ENCODE results near the gene AMN. TPM values are rescaled to one million over a fixed set of nuclear protein-coding genes. Genes with fewer than 3 reads are reported as not detected.

AMN gene
- polyA plus RNA-seq, 1 of the 3 experiments (the other 2 are of a cell fraction): 0.03 TPM

DNA sequence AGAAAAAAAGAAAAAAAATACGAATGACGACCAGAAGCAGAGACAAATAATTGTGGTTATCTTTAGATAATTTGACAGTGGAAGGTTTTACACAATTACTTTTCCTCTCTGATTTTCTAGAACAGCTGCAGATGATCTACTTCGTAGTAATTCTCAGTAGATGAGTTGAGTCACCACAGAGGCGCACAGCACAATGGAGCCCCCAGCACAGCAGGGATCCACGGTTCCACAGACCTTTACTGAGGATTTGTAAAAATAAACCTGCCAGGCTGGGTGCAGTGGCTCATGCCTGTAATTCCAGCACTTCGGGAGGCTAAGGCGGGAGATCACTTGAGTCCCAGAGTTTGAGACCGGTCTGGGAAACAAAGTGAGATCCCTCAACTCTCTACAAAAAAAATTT is 29.3 kb downstream of the AMN start:
- Histone ChIP-seq H4K20me1 (ENCODE audit: insufficient read depth) (no peaks in the 10 kb centered on the region), H3K36me3 (replicated peaks in 1 of 2; ENCODE audit: control insufficient read depth in 1 of 2, insufficient read depth in 2 of 2, low read length in 1 of 2) (peaks cover 50 to 82% of the 10 kb centered on the region in 2 experiments), H3K9me2 (no peaks in the 10 kb centered on the region)

DNA sequence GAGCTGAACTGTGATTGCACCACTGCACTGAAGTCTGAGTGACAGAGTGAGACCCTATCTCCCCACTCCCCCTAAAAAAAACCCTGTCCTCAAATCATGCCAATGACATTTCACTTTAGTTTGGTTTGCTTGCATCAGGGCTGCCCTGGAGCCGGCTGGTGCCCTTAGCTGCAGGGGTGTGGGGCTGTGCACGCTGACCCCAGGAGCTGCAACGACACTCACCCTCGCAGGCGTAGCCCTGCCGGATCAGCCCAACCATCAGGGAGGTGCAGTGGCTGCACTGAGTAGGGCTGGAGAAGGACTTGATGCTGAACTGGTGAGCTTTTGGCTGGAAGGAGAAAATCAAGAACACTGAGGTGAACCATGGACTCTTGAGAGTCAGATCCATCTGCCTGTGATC is 29.8 kb downstream of the AMN start:
- Histone ChIP-seq H3K4me1 (ENCODE audit: control insufficient read depth in 1 of 2, insufficient read depth in 2 of 2, low read depth in 1 of 2, low read length in 1 of 2) (peaks cover 3 to 10% of the 10 kb centered on the region in 2 experiments; a peak in 1 of 4 replicates), H3K27ac (ENCODE audit: low read depth in 2 of 2, low read length in 1 of 2) (no peak overlapping the region), H3K9ac (no peak overlapping the region), H3K9me2 (no peaks in the 10 kb centered on the region), H3K79me2 (ENCODE audit: insufficient read depth) (no peaks in the 10 kb centered on the region), H2AFZ (ENCODE audit: low read depth) (no peak overlapping the region), H3K4me3 (ENCODE audit: low read depth in 2 of 2, low read length in 1 of 2) (no peak overlapping the region), H3K27me3 (ENCODE audit: insufficient read depth) (no peaks in the 10 kb centered on the region), H4K20me1 (ENCODE audit: insufficient read depth) (no peaks in the 10 kb centered on the region), H3K36me3 (replicated peaks in 1 of 2; ENCODE audit: control insufficient read depth in 1 of 2, insufficient read depth in 2 of 2, low read length in 1 of 2) (peaks cover 46 to 79% of the 10 kb centered on the region in 2 experiments), H3K9me3 (no peaks in the 10 kb centered on the region), H3K4me2 (no peak overlapping the region), H3F3A (replicated peaks; ENCODE audit: insufficient read depth) (no peaks in the 10 kb centered on the region)
- no peak for TF ChIP-seq FOSL2 (IDR thresholded peaks at IDR 0.05; ENCODE audit: borderline replicate concordance, low read depth)
- TF ChIP-seq, protein P1, sequence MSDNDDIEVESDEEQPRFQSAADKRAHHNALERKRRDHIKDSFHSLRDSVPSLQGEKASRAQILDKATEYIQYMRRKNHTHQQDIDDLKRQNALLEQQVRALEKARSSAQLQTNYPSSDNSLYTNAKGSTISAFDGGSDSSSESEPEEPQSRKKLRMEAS (IDR thresholded peaks at IDR 0.05; ENCODE audit: low read depth): no peak
- no peak for TF ChIP-seq RCOR1 (IDR thresholded peaks at IDR 0.05; ENCODE audit: low read length)
- TF ChIP-seq GATA2 (CRISPR knock-in tag; IDR thresholded peaks at IDR 0.05): no peak
- TF ChIP-seq, protein P2, sequence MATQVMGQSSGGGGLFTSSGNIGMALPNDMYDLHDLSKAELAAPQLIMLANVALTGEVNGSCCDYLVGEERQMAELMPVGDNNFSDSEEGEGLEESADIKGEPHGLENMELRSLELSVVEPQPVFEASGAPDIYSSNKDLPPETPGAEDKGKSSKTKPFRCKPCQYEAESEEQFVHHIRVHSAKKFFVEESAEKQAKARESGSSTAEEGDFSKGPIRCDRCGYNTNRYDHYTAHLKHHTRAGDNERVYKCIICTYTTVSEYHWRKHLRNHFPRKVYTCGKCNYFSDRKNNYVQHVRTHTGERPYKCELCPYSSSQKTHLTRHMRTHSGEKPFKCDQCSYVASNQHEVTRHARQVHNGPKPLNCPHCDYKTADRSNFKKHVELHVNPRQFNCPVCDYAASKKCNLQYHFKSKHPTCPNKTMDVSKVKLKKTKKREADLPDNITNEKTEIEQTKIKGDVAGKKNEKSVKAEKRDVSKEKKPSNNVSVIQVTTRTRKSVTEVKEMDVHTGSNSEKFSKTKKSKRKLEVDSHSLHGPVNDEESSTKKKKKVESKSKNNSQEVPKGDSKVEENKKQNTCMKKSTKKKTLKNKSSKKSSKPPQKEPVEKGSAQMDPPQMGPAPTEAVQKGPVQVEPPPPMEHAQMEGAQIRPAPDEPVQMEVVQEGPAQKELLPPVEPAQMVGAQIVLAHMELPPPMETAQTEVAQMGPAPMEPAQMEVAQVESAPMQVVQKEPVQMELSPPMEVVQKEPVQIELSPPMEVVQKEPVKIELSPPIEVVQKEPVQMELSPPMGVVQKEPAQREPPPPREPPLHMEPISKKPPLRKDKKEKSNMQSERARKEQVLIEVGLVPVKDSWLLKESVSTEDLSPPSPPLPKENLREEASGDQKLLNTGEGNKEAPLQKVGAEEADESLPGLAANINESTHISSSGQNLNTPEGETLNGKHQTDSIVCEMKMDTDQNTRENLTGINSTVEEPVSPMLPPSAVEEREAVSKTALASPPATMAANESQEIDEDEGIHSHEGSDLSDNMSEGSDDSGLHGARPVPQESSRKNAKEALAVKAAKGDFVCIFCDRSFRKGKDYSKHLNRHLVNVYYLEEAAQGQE (IDR thresholded peaks at IDR 0.05; ENCODE audit: low read depth, low read length): no peak
- TF ChIP-seq EZH2phosphoT487 (IDR thresholded peaks at IDR 0.05; ENCODE audit: borderline replicate concordance, low read depth): no peak
- TF ChIP-seq, protein P3, sequence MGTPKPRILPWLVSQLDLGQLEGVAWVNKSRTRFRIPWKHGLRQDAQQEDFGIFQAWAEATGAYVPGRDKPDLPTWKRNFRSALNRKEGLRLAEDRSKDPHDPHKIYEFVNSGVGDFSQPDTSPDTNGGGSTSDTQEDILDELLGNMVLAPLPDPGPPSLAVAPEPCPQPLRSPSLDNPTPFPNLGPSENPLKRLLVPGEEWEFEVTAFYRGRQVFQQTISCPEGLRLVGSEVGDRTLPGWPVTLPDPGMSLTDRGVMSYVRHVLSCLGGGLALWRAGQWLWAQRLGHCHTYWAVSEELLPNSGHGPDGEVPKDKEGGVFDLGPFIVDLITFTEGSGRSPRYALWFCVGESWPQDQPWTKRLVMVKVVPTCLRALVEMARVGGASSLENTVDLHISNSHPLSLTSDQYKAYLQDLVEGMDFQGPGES (IDR thresholded peaks at IDR 0.05; ENCODE audit: low read depth, low read length): no peak
- TF ChIP-seq, protein P4, sequence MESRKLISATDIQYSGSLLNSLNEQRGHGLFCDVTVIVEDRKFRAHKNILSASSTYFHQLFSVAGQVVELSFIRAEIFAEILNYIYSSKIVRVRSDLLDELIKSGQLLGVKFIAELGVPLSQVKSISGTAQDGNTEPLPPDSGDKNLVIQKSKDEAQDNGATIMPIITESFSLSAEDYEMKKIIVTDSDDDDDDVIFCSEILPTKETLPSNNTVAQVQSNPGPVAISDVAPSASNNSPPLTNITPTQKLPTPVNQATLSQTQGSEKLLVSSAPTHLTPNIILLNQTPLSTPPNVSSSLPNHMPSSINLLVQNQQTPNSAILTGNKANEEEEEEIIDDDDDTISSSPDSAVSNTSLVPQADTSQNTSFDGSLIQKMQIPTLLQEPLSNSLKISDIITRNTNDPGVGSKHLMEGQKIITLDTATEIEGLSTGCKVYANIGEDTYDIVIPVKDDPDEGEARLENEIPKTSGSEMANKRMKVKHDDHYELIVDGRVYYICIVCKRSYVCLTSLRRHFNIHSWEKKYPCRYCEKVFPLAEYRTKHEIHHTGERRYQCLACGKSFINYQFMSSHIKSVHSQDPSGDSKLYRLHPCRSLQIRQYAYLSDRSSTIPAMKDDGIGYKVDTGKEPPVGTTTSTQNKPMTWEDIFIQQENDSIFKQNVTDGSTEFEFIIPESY (IDR thresholded peaks at IDR 0.05; ENCODE audit: borderline replicate concordance, low read depth): no peak
- TF ChIP-seq ELF1 (IDR thresholded peaks at IDR 0.05): no peak
- no peak for TF ChIP-seq RFX5 (IDR thresholded peaks at IDR 0.05; ENCODE audit: low read length)
- TF ChIP-seq, protein P5, sequence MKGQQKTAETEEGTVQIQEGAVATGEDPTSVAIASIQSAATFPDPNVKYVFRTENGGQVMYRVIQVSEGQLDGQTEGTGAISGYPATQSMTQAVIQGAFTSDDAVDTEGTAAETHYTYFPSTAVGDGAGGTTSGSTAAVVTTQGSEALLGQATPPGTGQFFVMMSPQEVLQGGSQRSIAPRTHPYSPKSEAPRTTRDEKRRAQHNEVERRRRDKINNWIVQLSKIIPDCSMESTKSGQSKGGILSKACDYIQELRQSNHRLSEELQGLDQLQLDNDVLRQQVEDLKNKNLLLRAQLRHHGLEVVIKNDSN (IDR thresholded peaks at IDR 0.05; ENCODE audit: borderline replicate concordance, low read depth): no peak
- no peak for TF ChIP-seq GABPA (IDR thresholded peaks at IDR 0.05; ENCODE audit: low read depth)
- TF ChIP-seq, protein P6, sequence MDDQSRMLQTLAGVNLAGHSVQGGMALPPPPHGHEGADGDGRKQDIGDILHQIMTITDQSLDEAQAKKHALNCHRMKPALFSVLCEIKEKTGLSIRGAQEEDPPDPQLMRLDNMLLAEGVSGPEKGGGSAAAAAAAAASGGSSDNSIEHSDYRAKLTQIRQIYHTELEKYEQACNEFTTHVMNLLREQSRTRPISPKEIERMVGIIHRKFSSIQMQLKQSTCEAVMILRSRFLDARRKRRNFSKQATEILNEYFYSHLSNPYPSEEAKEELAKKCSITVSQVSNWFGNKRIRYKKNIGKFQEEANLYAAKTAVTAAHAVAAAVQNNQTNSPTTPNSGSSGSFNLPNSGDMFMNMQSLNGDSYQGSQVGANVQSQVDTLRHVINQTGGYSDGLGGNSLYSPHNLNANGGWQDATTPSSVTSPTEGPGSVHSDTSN (IDR thresholded peaks at IDR 0.05): no peak
- TF ChIP-seq, protein P7, sequence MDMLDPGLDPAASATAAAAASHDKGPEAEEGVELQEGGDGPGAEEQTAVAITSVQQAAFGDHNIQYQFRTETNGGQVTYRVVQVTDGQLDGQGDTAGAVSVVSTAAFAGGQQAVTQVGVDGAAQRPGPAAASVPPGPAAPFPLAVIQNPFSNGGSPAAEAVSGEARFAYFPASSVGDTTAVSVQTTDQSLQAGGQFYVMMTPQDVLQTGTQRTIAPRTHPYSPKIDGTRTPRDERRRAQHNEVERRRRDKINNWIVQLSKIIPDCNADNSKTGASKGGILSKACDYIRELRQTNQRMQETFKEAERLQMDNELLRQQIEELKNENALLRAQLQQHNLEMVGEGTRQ (IDR thresholded peaks at IDR 0.05; ENCODE audit: borderline replicate concordance, low read depth, low read length): no peak
- TF ChIP-seq YY1 (IDR thresholded peaks at IDR 0.05; ENCODE audit: low read depth): no peak
- TF ChIP-seq SIN3A (IDR thresholded peaks at IDR 0.05; ENCODE audit: borderline replicate concordance, low read depth, low read length): no peak
- no peak for TF ChIP-seq TEAD4 (IDR thresholded peaks at IDR 0.05; ENCODE audit: borderline replicate concordance, insufficient read depth)
- DNase-seq: no peak
- WGBS (ENCODE audit: low lambda C conversion rate): 89% methylated on average over 4 of the region's 6 CpGs
- ChIA-PET POLR2A (no interaction called here), CTCF (no interaction called here)

More for the DNA sequence above, 29.3 kb downstream of the AMN start:
- H3F3A ChIP-seq (replicated peaks; ENCODE audit: insufficient read depth): no peaks in the 10 kb centered on the region
- no peak overlapping the region for H3K9ac ChIP-seq
- no peak for TF ChIP-seq GATA2 (CRISPR knock-in tag; IDR thresholded peaks at IDR 0.05)
- TF ChIP-seq FOXM1 (IDR thresholded peaks at IDR 0.05; ENCODE audit: low read depth): no peak
- 86% methylated on average over 8 of the region's 8 CpGs for WGBS (ENCODE audit: low lambda C conversion rate)
- ChIA-PET CTCF (no interaction called here), POLR2A (no interaction called here)
- no peaks in the 10 kb centered on the region for H3K9me3 ChIP-seq
- H3K4me3 ChIP-seq (ENCODE audit: low read depth in 2 of 2, low read length in 1 of 2): no peak overlapping the region
- no peak overlapping the region for H3K4me2 ChIP-seq
- no peaks in the 10 kb centered on the region for H3K27me3 ChIP-seq (ENCODE audit: insufficient read depth)
- no peak overlapping the region for H2AFZ ChIP-seq (ENCODE audit: low read depth)
- H3K79me2 ChIP-seq (ENCODE audit: insufficient read depth): no peaks in the 10 kb centered on the region
- no peak for DNase-seq
- no peak overlapping the region for H3K27ac ChIP-seq (ENCODE audit: low read depth in 2 of 2, low read length in 1 of 2)
- H3K4me1 ChIP-seq (ENCODE audit: control insufficient read depth in 1 of 2, insufficient read depth in 2 of 2, low read depth in 1 of 2, low read length in 1 of 2): peaks cover 3 to 8% of the 10 kb centered on the region in 2 experiments; a peak in 1 of 4 replicates
